ENCODE results near the gene DDTL. TPM values are rescaled to one million over a fixed set of nuclear protein-coding genes. Genes with fewer than 3 reads are reported as not detected.

DDTL gene
- total and polyA plus RNA-seq, 2 of the 8 experiments (the other 6 are each of a cell fraction or from before 2014, with no cell fraction given) = 2.1 to 3.1 TPM

GRCh38 chr22:24007253-24008021 lies 40.7 kb downstream of the DDTL start:
- Histone ChIP-seq H3K27me3 (replicated peaks in 1 of 4; ENCODE audit: control insufficient read depth in 3 of 4, extremely low read depth in 1 of 4, insufficient read depth in 3 of 4, low read length in 3 of 4) (no peaks in the 10 kb centered on the region; a peak in 2 of 7 replicates), H3K9me3 (ENCODE audit: insufficient read depth in 2 of 2, low read depth in 1 of 2, low read length in 1 of 2) (no peaks in the 10 kb centered on the region), H2BK20ac (ENCODE audit: low read length) (peak overlapping the region; percentile 73; the same call in 1 of the 2 replicates), H3K4ac (replicated peaks; ENCODE audit: insufficient read length, low read depth, low read length) (no peak overlapping the region), H4K8ac (ENCODE audit: extremely low read depth, insufficient read depth, low read length) (no peak overlapping the region), H2BK5ac (ENCODE audit: low read depth, low read length) (peak overlapping the region; percentile 38; the same call in 1 of the 2 replicates), H2AFZ (ENCODE audit: low read length) (no peak overlapping the region), H3K79me2 (ENCODE audit: control insufficient read depth in 1 of 2, insufficient read depth in 2 of 2, low read length in 2 of 2) (peaks cover 0 to 10% of the 10 kb centered on the region in 2 experiments; a peak in 2 of 4 replicates), H2AK5ac (ENCODE audit: low read depth, low read length) (0 out of 2 replicates have a peak overlapping the region, but pooled peaks have one; percentile 1), H3K4me2 (ENCODE audit: insufficient read depth in 1 of 2, low read depth in 2 of 2, low read length in 2 of 2) (no peak overlapping the region), H4K20me1 (replicated peaks in 1 of 2; ENCODE audit: control insufficient read depth in 1 of 2, insufficient read depth in 2 of 2, low read length in 2 of 2) (no peaks in the 10 kb centered on the region), H3K4me3 (ENCODE audit: extremely low read depth in 1 of 4, insufficient read depth in 2 of 4, low read depth in 3 of 4, low read length in 4 of 4) (no peak overlapping the region), H3K27ac (ENCODE audit: low read depth, low read length) (no peak overlapping the region), H4K5ac (ENCODE audit: insufficient read length, low read depth, low read length) (no peak overlapping the region), H3K79me1 (ENCODE audit: low read depth, low read length) (peaks cover 3% of the 10 kb centered on the region; the same call in 1 of the 2 replicates), H2BK12ac (ENCODE audit: low read depth, low read length) (peak overlapping the region; percentile 1; the same call in 1 of the 2 replicates), H3K23ac (ENCODE audit: insufficient read length) (no peak overlapping the region), H3K23me2 (ENCODE audit: low read depth, low read length) (peaks cover 6% of the 10 kb centered on the region; the same call in 1 of the 2 replicates), H3K36me3 (ENCODE audit: control insufficient read depth in 2 of 4, insufficient read depth in 4 of 4, low read length in 3 of 4) (no peaks in the 10 kb centered on the region), H3K18ac (ENCODE audit: extremely low read depth, low read length) (0 out of 2 replicates have a peak overlapping the region, but pooled peaks have one; percentile 13), H3K14ac (ENCODE audit: insufficient read length) (no peak overlapping the region), H2BK120ac (replicated peaks; ENCODE audit: low read depth, low read length) (no peak overlapping the region), H3K4me1 (replicated peaks in 1 of 4; ENCODE audit: control insufficient read depth in 3 of 4, insufficient read depth in 4 of 4, low read length in 3 of 4) (peaks cover 0 to 3% (median 2%) of the 10 kb centered on the region in 4 experiments; a peak in 4 of 7 replicates), H3K56ac (replicated peaks; ENCODE audit: insufficient read length, low read depth, low read length) (no peak overlapping the region), H4K91ac (replicated peaks; ENCODE audit: insufficient read length, low read length) (no peak overlapping the region), H3K9ac (replicated peaks in 1 of 4; ENCODE audit: extremely low read depth in 1 of 4, low read depth in 3 of 4, low read length in 3 of 4) (no peak overlapping the region), H2BK15ac (ENCODE audit: low read length) (peak overlapping the region; percentile 32; the same call in 1 of the 2 replicates)
- WGBS, 2 experiments (ENCODE audit: extremely low coverage in 1 of 2, insufficient coverage in 1 of 2, insufficient read length in 1 of 2, insufficient replicate concordance in 2 of 2, low coverage in 1 of 2, low lambda C conversion rate in 2 of 2, missing lambda C conversion rate in 1 of 2) = 82% methylated on average over 8 of the region's 8 CpGs; no CpG with 5 or more reads in 1 of the 2 experiments
- DNase-seq (ENCODE audit: low read depth in 1 of 2, low spot score in 2 of 2) (no peak), FAIRE-seq (no peak)
- POLR2A ChIA-PET (ENCODE audit: partially characterized antibody) = no interaction called here
- CTCF ChIA-PET (ENCODE audit: partially characterized antibody) = interaction anchor here (0.7 to 1.5 kb wide), 4 partner anchors 18 to 495 kb away, joined by 3 to 4 read pairs (median 3); no protein-coding TSS in a partner anchor
- TF ChIP-seq CREB1 (IDR thresholded peaks at IDR 0.05) = no peak
- TF ChIP-seq RNF2 (IDR thresholded peaks at IDR 0.05; ENCODE audit: borderline replicate concordance, low read depth, low read length, missing control alignments, poor library complexity, severe bottlenecking) = no peak
- TF ChIP-seq BRCA1 (IDR thresholded peaks at IDR 0.05; ENCODE audit: low read depth, low read length) = no peak
- TF ChIP-seq ZNF274 (IDR thresholded peaks at IDR 0.05; ENCODE audit: borderline replicate concordance, extremely low read depth, low read length) = no peak
- no peak for TF ChIP-seq USF2 (IDR thresholded peaks at IDR 0.05; ENCODE audit: low read length)
- TF ChIP-seq POLR2A (IDR thresholded peaks at IDR 0.05; ENCODE audit: control extremely low read depth in 1 of 2, low read depth in 2 of 2, low read length in 2 of 2) = no peak

All from H1 (cell line).